HFF-Myc (cell line): ENCODE measurements around the gene C6orf47.
"Not testable (repeated sequence)": the region's sequence is repeated elsewhere in the genome, so short reads cannot be mapped to it uniquely, and the experiment has no call there.

Source experiments
- DNase-seq: peaks from one replicate; pipeline ENCODE4 v3.0.0-alpha.2; 2011; ENCODE audit warnings: low read depth; ENCODE audit errors: extremely low read depth
- H3K4me3 ChIP-seq: replicated peaks from 2 replicates; pipeline ENCODE4 v1.5.1; 2011; ENCODE audit warnings: low read depth, mild to moderate bottlenecking, control low read depth, low read length
- TF ChIP-seq, protein P1 (sequence below): IDR thresholded peaks from 2 replicates; pipeline ENCODE4 v1.5.1; 2012; ENCODE audit warnings: mild to moderate bottlenecking, low read depth, low read length, control low read depth; ENCODE audit errors: missing control alignments

The C6orf47 gene

DNA sequence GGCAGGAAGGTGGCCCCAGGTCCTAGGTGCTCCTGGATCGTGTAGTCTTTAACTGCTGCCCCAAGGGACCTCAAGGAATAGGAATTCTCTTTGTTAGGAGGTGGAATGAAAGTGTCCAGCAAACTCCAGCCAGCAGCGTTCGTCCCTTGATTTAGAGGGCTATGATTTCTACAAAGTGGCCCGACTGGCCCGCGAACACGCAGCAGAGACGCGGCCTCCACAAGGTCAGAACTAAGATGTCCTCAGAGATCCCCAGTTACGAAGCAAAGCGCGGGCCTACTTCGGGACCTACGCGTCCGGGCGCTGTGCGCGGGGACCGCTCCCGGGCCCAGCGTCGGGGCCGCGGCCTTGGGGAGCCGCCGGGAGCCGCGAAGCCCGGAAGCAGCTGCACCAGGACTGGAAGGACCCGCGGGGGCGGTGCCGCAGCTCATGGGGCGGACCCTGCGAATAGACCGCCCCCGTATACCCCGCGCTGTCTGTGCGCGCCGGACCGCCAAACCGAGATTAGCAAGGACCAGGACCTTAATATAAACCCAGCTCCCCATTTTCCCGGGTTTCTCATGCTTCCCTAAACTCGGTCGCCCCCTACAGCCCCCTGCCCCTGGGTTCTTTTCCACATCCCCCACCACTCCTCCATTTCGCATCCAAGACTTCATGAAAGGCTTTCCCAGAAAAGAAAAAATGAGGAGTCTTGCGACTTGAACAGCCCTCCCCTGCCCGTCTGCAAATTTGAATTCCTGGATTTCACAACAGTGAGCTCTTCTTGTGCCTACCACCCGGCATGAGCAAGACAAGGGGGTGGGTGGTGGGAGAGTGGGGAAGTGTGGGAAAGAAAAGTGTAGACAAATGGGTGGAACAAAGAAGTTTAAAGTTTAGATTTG is at the start of gene C6orf47:
Gene C6orf47, minus strand, starts transcription at position 398 of the 881 bp plus-strand sequence. CDS start 831 bp downstream, outside the sequence.
- DNase-seq, result no peak
- TF ChIP-seq, protein P1, sequence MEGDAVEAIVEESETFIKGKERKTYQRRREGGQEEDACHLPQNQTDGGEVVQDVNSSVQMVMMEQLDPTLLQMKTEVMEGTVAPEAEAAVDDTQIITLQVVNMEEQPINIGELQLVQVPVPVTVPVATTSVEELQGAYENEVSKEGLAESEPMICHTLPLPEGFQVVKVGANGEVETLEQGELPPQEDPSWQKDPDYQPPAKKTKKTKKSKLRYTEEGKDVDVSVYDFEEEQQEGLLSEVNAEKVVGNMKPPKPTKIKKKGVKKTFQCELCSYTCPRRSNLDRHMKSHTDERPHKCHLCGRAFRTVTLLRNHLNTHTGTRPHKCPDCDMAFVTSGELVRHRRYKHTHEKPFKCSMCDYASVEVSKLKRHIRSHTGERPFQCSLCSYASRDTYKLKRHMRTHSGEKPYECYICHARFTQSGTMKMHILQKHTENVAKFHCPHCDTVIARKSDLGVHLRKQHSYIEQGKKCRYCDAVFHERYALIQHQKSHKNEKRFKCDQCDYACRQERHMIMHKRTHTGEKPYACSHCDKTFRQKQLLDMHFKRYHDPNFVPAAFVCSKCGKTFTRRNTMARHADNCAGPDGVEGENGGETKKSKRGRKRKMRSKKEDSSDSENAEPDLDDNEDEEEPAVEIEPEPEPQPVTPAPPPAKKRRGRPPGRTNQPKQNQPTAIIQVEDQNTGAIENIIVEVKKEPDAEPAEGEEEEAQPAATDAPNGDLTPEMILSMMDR, result no peak
- peak within 1 kb of the TSS; percentile 71 for H3K4me3 ChIP-seq

DNA sequence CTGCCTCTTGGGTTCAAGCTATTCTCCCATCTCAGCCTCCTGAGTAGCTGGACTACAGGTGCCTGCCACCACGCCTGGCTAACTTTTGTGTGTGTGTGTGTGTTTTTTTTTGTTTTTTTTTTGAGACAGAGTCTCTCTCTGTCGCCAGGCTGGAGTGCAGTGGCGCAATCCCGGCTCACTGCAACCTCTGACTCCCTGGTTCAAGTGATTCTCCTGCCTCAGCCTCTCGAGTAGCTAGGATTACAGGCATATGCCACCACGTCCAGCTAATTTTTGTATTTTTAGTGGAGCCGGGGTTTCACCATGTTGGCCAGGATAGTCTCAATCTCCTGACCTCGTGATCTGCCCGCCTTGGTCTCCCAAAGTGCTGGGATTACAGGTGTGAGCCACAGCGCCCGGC is 48.6 kb upstream of the C6orf47 start:
- not testable (repeated sequence) for DNase-seq, H3K4me3 ChIP-seq

GRCh38 chr6:31708224-31708623 is 47.6 kb upstream of the C6orf47 start:
- no peak overlapping the region for H3K4me3 ChIP-seq
- TF ChIP-seq, protein P1, result no peak
- DNase-seq, result no peak

DNA sequence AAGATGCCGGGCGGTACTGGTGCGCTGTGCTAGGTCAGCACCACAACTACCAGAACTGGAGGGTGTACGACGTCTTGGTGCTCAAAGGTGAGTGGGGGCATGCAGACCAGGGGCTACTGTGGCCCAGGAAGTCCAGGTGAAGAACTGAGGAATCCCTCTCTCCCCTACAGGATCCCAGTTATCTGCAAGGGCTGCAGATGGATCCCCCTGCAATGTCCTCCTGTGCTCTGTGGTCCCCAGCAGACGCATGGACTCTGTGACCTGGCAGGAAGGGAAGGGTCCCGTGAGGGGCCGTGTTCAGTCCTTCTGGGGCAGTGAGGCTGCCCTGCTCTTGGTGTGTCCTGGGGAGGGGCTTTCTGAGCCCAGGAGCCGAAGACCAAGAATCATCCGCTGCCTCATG is 47.1 kb upstream of the C6orf47 start:
- TF ChIP-seq, protein P1, result no peak
- H3K4me3 ChIP-seq, result no peak overlapping the region
- DNase-seq, result no peak

DNA sequence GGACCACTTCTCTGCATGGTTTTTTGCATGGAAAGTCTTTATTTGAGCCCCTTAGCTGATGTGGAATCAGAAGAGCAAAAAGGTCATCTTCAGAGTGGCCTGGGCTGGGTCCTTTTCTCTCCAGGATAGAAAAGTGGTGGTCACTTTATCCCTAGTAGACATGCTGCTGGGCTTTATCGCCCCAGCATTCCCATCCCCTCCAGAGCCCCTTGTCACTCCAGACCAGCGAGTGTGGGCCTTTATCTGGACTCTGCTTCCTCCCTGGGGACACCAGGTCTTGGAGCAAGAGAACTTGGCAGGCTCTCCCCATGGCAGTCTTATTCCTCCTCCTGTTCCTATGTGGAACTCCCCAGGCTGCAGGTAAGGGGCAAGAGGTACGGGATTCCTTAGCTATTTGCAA is 46.0 kb upstream of the C6orf47 start, which contains the start of gene LY6G6F:
Gene LY6G6F, plus strand, starts transcription at position 268 of the 400 bp plus-strand sequence. Its CDS starts 41 bp downstream, at position 309.
- no peak for DNase-seq
- no peak within 1 kb of the TSS for H3K4me3 ChIP-seq
- TF ChIP-seq, protein P1, result no peak

DNA sequence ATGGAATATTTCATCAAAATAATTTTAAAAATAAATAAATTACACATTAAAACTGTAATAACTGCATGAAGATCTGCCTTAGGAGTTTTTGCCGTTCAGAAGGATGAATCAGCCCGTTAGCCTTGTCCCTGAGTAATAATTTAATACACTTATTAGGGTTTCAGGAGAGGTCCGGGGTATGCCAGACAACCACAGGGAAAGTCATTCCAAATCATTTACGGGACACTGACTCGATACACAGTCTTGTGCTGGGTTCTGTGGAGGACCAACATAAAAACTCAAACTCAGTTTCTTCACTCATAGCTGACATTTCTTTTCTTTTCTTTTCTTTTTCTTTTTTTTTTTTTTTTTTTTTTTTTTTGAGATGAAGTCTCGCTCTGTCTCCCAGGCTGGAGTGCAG is 45.4 kb upstream of the C6orf47 start:
- H3K4me3 ChIP-seq, result no peak overlapping the region
- no peak for DNase-seq
- TF ChIP-seq, protein P1, result no peak

DNA sequence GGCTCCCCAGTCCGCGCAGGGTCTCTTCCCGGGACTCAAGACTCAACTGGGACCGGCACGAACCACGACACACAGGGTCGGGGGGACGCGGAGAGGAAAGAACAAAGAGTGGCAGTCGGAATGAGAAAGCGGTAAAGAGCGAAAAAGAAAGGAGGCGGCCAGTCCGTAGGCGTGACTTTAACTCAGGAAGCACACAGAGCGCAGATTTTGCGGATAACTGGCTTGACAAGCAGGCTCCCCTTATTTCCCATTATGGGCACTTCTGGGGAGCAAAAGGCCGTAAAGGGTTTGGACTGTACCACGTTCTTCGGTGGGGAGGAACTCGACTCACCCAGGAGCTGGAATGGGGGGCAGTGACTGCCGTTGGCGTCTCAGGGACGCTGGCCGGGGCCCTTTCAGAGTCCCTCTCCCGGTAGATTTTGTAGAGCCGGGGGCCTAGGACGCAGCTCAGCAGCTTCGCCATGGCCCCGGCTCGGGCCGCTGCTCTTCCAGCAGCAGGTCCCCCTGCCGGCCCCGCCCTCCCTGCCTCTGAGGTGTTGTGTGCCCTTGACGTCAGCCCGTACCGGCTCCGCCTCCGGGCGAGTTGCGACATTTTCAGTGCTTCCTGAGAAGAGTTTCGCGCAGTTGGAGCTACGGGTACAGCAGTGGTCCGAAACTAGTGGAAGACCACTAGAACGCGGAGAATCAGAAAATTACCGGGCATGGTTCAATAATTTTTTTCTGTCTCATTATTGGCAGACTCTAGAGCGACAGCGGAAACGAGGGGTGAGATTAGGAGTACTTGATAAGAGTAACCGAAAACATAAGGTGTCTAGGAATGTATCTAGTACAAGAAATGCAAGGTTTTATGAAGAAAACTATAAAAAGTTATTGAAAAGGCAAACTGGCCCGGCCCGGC is 42.5 kb upstream of the C6orf47 start, which contains the start of gene ABHD16A:
Gene ABHD16A, minus strand, starts transcription at position 506 of the 898 bp plus-strand sequence. Its CDS starts 43 bp downstream, at position 463.
- DNase-seq, result peak; percentile 95
- H3K4me3 ChIP-seq, result peak within 1 kb of the TSS; percentile 66
- TF ChIP-seq, protein P1, result no peak
